ENCODE results near the gene PAPOLG. TPM values are rescaled to one million over a fixed set of nuclear protein-coding genes. Genes with fewer than 3 reads are reported as not detected.

PAPOLG gene
- total and polyA plus RNA-seq, 2 donors (not counting 3 experiments of a cell fraction or from before 2014, with no cell fraction given) = 4.2 to 14.9 TPM

DNA sequence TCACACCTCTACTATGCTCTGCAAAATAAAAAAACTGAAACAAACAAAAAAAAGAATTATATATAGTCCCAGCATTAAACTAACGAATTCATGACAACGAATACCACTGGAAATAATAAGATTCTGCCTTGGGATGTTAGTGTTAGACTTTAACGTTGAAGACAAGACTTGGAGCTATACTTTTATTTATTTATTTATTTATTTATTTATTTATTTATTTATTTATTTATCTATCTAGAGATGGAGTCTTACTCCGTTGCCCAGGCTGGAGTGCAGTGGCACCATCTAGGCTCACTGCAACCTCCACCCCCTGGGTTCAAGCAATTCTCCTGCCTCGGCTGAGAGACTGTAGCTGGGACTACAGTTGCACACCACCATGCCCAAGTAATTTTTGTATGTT, 27.2 kb upstream of the PAPOLG start:
- Histone ChIP-seq H3K9me3 (replicated peaks; ENCODE audit: control insufficient read depth, insufficient read depth, low read length) (no peaks in the 10 kb centered on the region), H3K9me1 (replicated peaks; ENCODE audit: control insufficient read depth, extremely low read depth, insufficient read depth, low read length) (no peaks in the 10 kb centered on the region)
- dilution Hi-C loops (cut with MboI; ENCODE audit: extremely low pct_ligation_motif_present, low sequenced_read_pairs) = no loop called here

More for the DNA sequence above, 27.2 kb upstream of the PAPOLG start:
- Histone ChIP-seq H3K27ac (ENCODE audit: insufficient read depth, low read depth, low read length) (no peak overlapping the region), H3K27me3 (ENCODE audit: control insufficient read depth in 2 of 2, insufficient read depth in 2 of 2, low read length in 2 of 2) (no peaks in the 10 kb centered on the region), H3K4me1 (ENCODE audit: control insufficient read depth, extremely low read depth, insufficient read depth, low read length) (no peaks in the 10 kb centered on the region), H3K79me2 (ENCODE audit: control insufficient read depth, insufficient read depth, low read length) (no peaks in the 10 kb centered on the region), H3K9ac (replicated peaks; ENCODE audit: extremely low read depth, insufficient read depth, low read length) (no peak overlapping the region), H3K36me3 (ENCODE audit: control insufficient read depth in 2 of 2, extremely low read depth in 1 of 2, insufficient read depth in 2 of 2, low read length in 2 of 2) (no peaks in the 10 kb centered on the region), H3K4me3 (replicated peaks in 1 of 3; ENCODE audit: insufficient read depth in 1 of 3, low read depth in 1 of 3, low read length in 3 of 3) (no peak overlapping the region), H3K4me2 (ENCODE audit: insufficient read depth, low read length) (no peak overlapping the region), H2AFZ (ENCODE audit: low read depth, low read length) (no peak overlapping the region), H4K20me1 (replicated peaks; ENCODE audit: control insufficient read depth, extremely low read depth, insufficient read depth, low read length) (no peaks in the 10 kb centered on the region)
- TF ChIP-seq POLR2AphosphoS5 (IDR thresholded peaks at IDR 0.05; ENCODE audit: insufficient read depth, low read depth, low read length) (no peak), MYC (IDR thresholded peaks at IDR 0.05; ENCODE audit: low read depth, low read length) (no peak), POLR2A (IDR thresholded peaks at IDR 0.05; ENCODE audit: low read depth, low read length) (no peak), EZH2 (IDR thresholded peaks at IDR 0.05; ENCODE audit: borderline replicate concordance, low read depth, low read length, severe bottlenecking) (no peak), FOS (IDR thresholded peaks at IDR 0.05; ENCODE audit: borderline replicate concordance, insufficient read depth, low read length) (no peak), JUN (IDR thresholded peaks at IDR 0.05; ENCODE audit: borderline replicate concordance, insufficient read depth, insufficient read length, low read depth) (no peak), CTCF (IDR thresholded peaks at IDR 0.05; ENCODE audit: extremely low read depth in 1 of 2, insufficient read depth in 1 of 2, low read depth in 1 of 2, low read length in 2 of 2) (no peak), GATA2 (IDR thresholded peaks at IDR 0.05; ENCODE audit: insufficient read depth, insufficient read length, low read depth, low read length) (no peak)
- TF ChIP-seq, protein P1, sequence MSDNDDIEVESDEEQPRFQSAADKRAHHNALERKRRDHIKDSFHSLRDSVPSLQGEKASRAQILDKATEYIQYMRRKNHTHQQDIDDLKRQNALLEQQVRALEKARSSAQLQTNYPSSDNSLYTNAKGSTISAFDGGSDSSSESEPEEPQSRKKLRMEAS (IDR thresholded peaks at IDR 0.05; ENCODE audit: insufficient read depth, insufficient read length) = no peak
- ChIA-PET CTCF (no interaction called here), POLR2A (no interaction called here)
- intact Hi-C loops (cut with micrococcal nuclease) = no loop called here
- no peak for FAIRE-seq
- no peak for DNase-seq (ENCODE audit: low read depth, low spot score)
- BruUV-seq (replicated peaks) = no TSS peak
